ENCODE data around the gene PI4K2A. TPM values are rescaled to one million over a fixed set of nuclear protein-coding genes. Genes with fewer than 3 reads are reported as not detected.

The PI4K2A gene
- total and polyA plus RNA-seq, 2 of the 13 experiments (the other 11 are each of a cell fraction or from before 2014, with no cell fraction given): 10.9 to 14.3 TPM

DNA sequence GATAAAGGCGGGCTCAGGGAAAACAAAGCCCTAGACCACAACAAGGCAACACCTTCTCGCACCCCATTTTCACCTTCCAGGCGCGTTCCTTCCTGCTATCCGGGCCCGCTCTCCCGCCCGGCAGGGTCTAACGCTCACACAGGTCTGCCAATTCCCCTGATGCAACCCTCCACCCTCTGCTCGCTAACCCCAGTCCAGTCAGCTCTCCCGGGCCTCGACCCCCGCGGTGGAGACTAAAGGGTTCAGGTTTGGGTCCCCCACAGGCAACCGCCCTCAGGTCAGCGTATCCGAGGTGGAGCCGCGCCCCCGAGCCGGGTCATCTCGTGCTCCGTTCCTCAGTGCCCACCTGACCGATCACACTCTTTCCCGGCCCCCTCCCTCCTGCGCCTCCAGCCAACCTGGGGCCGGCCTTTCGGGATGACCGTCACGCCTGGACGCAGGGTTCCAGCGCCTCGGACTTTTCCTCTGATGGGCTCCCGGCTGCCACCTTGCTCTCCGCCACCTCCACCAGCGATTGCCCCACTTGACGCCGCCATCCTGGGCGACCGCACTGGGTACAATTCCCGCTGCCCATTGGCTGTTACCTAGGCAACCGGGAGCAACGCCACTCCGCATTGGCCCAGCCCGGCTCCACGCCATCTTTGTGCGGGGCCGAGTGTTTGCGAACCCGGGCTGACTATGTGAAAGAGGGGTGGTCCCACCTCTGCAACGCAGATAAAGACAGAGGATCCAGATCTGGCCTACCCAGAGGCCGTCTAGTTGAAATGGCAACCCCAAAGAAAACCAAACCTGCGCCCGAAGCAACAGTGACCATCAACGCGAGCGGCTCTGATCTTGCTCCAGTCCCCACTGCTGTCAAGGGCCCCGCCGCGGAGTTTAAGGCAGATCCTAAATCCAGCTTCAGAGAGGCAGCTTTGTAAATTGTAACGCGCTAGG lies 7.3 kb upstream of the PI4K2A start, which contains the start of gene MORN4 (continued):
- TF ChIP-seq, protein P1, sequence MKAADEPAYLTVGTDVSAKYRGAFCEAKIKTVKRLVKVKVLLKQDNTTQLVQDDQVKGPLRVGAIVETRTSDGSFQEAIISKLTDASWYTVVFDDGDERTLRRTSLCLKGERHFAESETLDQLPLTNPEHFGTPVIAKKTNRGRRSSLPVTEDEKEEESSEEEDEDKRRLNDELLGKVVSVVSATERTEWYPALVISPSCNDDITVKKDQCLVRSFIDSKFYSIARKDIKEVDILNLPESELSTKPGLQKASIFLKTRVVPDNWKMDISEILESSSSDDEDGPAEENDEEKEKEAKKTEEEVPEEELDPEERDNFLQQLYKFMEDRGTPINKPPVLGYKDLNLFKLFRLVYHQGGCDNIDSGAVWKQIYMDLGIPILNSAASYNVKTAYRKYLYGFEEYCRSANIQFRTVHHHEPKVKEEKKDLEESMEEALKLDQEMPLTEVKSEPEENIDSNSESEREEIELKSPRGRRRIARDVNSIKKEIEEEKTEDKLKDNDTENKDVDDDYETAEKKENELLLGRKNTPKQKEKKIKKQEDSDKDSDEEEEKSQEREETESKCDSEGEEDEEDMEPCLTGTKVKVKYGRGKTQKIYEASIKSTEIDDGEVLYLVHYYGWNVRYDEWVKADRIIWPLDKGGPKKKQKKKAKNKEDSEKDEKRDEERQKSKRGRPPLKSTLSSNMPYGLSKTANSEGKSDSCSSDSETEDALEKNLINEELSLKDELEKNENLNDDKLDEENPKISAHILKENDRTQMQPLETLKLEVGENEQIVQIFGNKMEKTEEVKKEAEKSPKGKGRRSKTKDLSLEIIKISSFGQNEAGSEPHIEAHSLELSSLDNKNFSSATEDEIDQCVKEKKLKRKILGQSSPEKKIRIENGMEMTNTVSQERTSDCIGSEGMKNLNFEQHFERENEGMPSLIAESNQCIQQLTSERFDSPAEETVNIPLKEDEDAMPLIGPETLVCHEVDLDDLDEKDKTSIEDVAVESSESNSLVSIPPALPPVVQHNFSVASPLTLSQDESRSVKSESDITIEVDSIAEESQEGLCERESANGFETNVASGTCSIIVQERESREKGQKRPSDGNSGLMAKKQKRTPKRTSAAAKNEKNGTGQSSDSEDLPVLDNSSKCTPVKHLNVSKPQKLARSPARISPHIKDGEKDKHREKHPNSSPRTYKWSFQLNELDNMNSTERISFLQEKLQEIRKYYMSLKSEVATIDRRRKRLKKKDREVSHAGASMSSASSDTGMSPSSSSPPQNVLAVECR (CRISPR knock-in tag; IDR thresholded peaks at IDR 0.05; ENCODE audit: borderline replicate concordance): peak; percentile 92
- 0 out of 2 replicates have a peak, but pooled peaks have one; percentile 23 for TF ChIP-seq ZNF567 (CRISPR knock-in tag; IDR thresholded peaks at IDR 0.05; ENCODE audit: borderline replicate concordance)
- TF ChIP-seq SP4 (CRISPR knock-in tag; IDR thresholded peaks at IDR 0.05): peak; percentile 65
- TF ChIP-seq ZKSCAN1 (IDR thresholded peaks at IDR 0.05; ENCODE audit: low read length): peak; percentile 88
- TF ChIP-seq, protein P2, sequence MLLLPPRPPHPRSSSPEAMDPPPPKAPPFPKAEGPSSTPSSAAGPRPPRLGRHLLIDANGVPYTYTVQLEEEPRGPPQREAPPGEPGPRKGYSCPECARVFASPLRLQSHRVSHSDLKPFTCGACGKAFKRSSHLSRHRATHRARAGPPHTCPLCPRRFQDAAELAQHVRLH (CRISPR knock-in tag; IDR thresholded peaks at IDR 0.05; ENCODE audit: borderline replicate concordance, low read depth): peak; percentile 54; the same call in 1 of the 2 replicates
- peak; percentile 91 for TF ChIP-seq ZNF501 (CRISPR knock-in tag; IDR thresholded peaks at IDR 0.05)
- TF ChIP-seq PHF5A (CRISPR knock-in tag; IDR thresholded peaks at IDR 0.05; ENCODE audit: low read depth, unreplicated experiment): peak; percentile 37
- peak; percentile 99 for TF ChIP-seq NFYC (CRISPR knock-in tag; IDR thresholded peaks at IDR 0.05)
- TF ChIP-seq MIER3 (CRISPR knock-in tag; IDR thresholded peaks at IDR 0.05; ENCODE audit: borderline replicate concordance): peak; percentile 18; the same call in 1 of the 2 replicates
- peak; percentile 19 for TF ChIP-seq ZEB1 (IDR thresholded peaks at IDR 0.05; ENCODE audit: insufficient replicate concordance, low read depth)
- TF ChIP-seq STAT6 (CRISPR knock-in tag; IDR thresholded peaks at IDR 0.05; ENCODE audit: borderline replicate concordance): peak; percentile 32; the same call in 1 of the 2 replicates
- TF ChIP-seq ZNF776 (CRISPR knock-in tag; IDR thresholded peaks at IDR 0.05): peak; percentile 49; the same call in 1 of the 2 replicates
- peak; percentile 48; the same call in 1 of the 2 replicates for TF ChIP-seq EEA1 (CRISPR knock-in tag; IDR thresholded peaks at IDR 0.05; ENCODE audit: borderline replicate concordance)
- peak; percentile 85 for TF ChIP-seq KDM2A (CRISPR knock-in tag; IDR thresholded peaks at IDR 0.05; ENCODE audit: borderline replicate concordance, low read depth)
- no peak for TF ChIP-seq SMARCE1 (IDR thresholded peaks at IDR 0.05; ENCODE audit: borderline replicate concordance)
- no peak for TF ChIP-seq TMF1 (CRISPR knock-in tag; IDR thresholded peaks at IDR 0.05; ENCODE audit: low read depth)
- TF ChIP-seq HNRNPLL (IDR thresholded peaks at IDR 0.05; ENCODE audit: low read depth, low read length, poor library complexity, severe bottlenecking): peak; percentile 68
- TF ChIP-seq, protein P3, sequence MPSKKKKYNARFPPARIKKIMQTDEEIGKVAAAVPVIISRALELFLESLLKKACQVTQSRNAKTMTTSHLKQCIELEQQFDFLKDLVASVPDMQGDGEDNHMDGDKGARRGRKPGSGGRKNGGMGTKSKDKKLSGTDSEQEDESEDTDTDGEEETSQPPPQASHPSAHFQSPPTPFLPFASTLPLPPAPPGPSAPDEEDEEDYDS (CRISPR knock-in tag; IDR thresholded peaks at IDR 0.05): 0 out of 2 replicates have a peak, but pooled peaks have one; percentile 37
- no peak for TF ChIP-seq ZNF75D (CRISPR knock-in tag; IDR thresholded peaks at IDR 0.05; ENCODE audit: borderline replicate concordance)
- peak; percentile 41; the same call in 1 of the 2 replicates for TF ChIP-seq FOSL2 (CRISPR knock-in tag; IDR thresholded peaks at IDR 0.05)
- TF ChIP-seq NKX3-1 (CRISPR knock-in tag; IDR thresholded peaks at IDR 0.05): 0 out of 2 replicates have a peak, but pooled peaks have one; percentile 21
